PC-3 (cell line): Measurements from ENCODE around the gene LAMA2. TPM values are rescaled to one million over a fixed set of nuclear protein-coding genes. Genes with fewer than 3 reads are reported as not detected.

Experiments
- ATAC-seq: fragments of 200-7000 bp; cut with Tn5 transposase; 2 replicates; pipeline ENCODE4 v1.9.1; 2020; ENCODE audit warnings: mild to moderate bottlenecking, moderate library complexity
- BruUV-seq: library from RNA; stranded (reverse); fragments of 400-500 nt; replicated peaks from 2 replicates; lab custom pipeline; 2021; lab: Mats Ljungman, UMichigan
- CTCF ChIA-PET: fragments of 300-600 bp; sonication (Branson Sonifier 250); formaldehyde crosslinking; loops from one replicate; lab custom pipeline; 2022; ENCODE audit warnings: antibody characterized with exemption; lab: Charles Lee
- POLR2A ChIA-PET: fragments of 300-600 bp; sonication (Branson Sonifier 250); formaldehyde crosslinking; loops from one replicate; lab custom pipeline; 2022; ENCODE audit warnings: antibody characterized with exemption; ENCODE audit not compliant: unreplicated experiment; lab: Charles Lee
- DNase-seq: peaks from one replicate; pipeline ENCODE4 v3.0.0-alpha.2; 2015
- H2AFZ ChIP-seq: fragments of 300-600 bp; sonication (generic); 2 replicates; pipeline ENCODE4 v1.6.0; 2016; ENCODE audit warnings: antibody characterized with exemption, low read length
- H3F3A ChIP-seq: fragments of 300-600 bp; sonication (generic); one replicate; pipeline ENCODE4 v1.6.0; 2017; ENCODE audit warnings: antibody characterized with exemption, low read length, control low read depth, mild to moderate bottlenecking; ENCODE audit not compliant: unreplicated experiment
- H3K27ac ChIP-seq: fragments of 300-600 bp; sonication (generic); 2 replicates; pipeline ENCODE4 v1.5.1; 2016; ENCODE audit warnings: mild to moderate bottlenecking, low read length
- H3K27me3 ChIP-seq: fragments of 300-600 bp; sonication (generic); 2 replicates; pipeline ENCODE4 v1.6.1; 2016; ENCODE audit warnings: low read length, mixed read lengths
- H3K36me3 ChIP-seq: fragments of 300-600 bp; sonication (generic); 2 replicates; pipeline ENCODE4 v1.6.1; 2016; ENCODE audit warnings: low read depth, mixed run types, low read length, mixed read lengths
- H3K4me1 ChIP-seq: fragments of 300-600 bp; sonication (generic); 2 replicates; pipeline ENCODE4 v1.5.1; 2016; ENCODE audit warnings: low read length; ENCODE audit not compliant: insufficient read depth
- H3K4me2 ChIP-seq: fragments of 300-600 bp; sonication (generic); 2 replicates; pipeline ENCODE4 v1.6.0; 2016; ENCODE audit warnings: low read length
- H3K4me3 ChIP-seq: fragments of 300-600 bp; sonication (generic); 2 replicates; pipeline ENCODE4 v1.5.1; 2016; ENCODE audit warnings: mild to moderate bottlenecking, low read length, mixed read lengths
- H3K79me2 ChIP-seq: fragments of 300-600 bp; sonication (generic); 2 replicates; pipeline ENCODE4 v1.6.1; 2017; ENCODE audit warnings: low read length, mixed read lengths
- H3K9ac ChIP-seq: fragments of 300-600 bp; sonication (generic); 2 replicates; pipeline ENCODE4 v1.6.0; 2016; ENCODE audit warnings: mild to moderate bottlenecking, low read length
- H3K9me2 ChIP-seq: fragments of 300-600 bp; sonication (generic); replicated peaks from 2 replicates; pipeline ENCODE4 v1.6.1; 2016; ENCODE audit warnings: mixed run types, low read length, mixed read lengths
- H3K9me3 ChIP-seq: fragments of 300-600 bp; sonication (generic); 2 replicates; pipeline ENCODE4 v1.6.1; 2016; ENCODE audit warnings: low read length, mixed read lengths
- H4K20me1 ChIP-seq: fragments of 300-600 bp; sonication (generic); 2 replicates; pipeline ENCODE4 v1.6.1; 2016; ENCODE audit warnings: low read length, mixed read lengths
- EZH2 ChIP-seq: fragments of 300-600 bp; sonication (generic); IDR thresholded peaks from one replicate; pipeline ENCODE4 v1.6.1; 2017; ENCODE audit warnings: antibody characterized with exemption, mild to moderate bottlenecking, low read length; ENCODE audit not compliant: unreplicated experiment
- EZH2phosphoT487 ChIP-seq: fragments of 300-600 bp; sonication (generic); IDR thresholded peaks from 2 replicates; pipeline ENCODE4 v1.6.1; 2018; ENCODE audit warnings: mild to moderate bottlenecking, antibody characterized with exemption, low read length, borderline replicate concordance
- intact Hi-C: fragments of 100-400 bp; cut with micrococcal nuclease; formaldehyde crosslinking; loops from 2 replicates; pipeline ENCODE4 v1.9.0; 2023
- total RNA-seq: library from RNA; depleted of rRNA; stranded (reverse); fragments of >200 nt; gene quantifications from 2 replicates; pipeline ENCODE4 v1.2.3, GENCODE V29; 2014
- TF ChIP-seq, protein P1 (sequence below): fragments of 300-600 bp; sonication (generic); conservative IDR thresholded peaks from 2 replicates; pipeline ENCODE4 v1.5.1; 2017; ENCODE audit warnings: antibody characterized with exemption, low read depth, mild to moderate bottlenecking, low read length

Gene LAMA2
- total RNA-seq, 1 experiment from 2014 or later: 0.22 TPM

DNA sequence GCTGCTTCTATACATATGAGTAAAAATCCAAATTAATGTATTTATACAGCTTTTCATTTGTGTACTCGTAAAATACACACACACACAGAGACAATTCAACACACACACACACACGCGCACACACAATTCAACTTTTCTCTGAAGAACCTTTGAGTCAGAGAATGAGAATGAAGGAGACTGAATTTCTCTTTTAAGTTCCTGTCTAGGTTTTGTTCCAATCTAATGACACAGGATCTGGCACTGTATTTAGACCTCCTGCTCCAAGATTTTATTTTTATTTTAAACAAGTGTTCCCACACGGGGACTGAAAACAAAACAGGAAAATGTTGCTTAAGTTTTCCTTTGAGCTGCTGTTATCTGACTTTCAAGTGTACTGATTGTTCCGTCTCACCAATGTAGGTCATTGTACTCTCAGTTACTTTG is 250.8 kb downstream of the LAMA2 start:
- no peak overlapping the region for H3K4me2 ChIP-seq
- no peaks in the 10 kb centered on the region for H3K9me2 ChIP-seq
- no peaks in the 10 kb centered on the region for H3K79me2 ChIP-seq
- no peak overlapping the region for H3K4me3 ChIP-seq
- CTCF ChIA-PET: no interaction called here
- TF ChIP-seq, protein P1, sequence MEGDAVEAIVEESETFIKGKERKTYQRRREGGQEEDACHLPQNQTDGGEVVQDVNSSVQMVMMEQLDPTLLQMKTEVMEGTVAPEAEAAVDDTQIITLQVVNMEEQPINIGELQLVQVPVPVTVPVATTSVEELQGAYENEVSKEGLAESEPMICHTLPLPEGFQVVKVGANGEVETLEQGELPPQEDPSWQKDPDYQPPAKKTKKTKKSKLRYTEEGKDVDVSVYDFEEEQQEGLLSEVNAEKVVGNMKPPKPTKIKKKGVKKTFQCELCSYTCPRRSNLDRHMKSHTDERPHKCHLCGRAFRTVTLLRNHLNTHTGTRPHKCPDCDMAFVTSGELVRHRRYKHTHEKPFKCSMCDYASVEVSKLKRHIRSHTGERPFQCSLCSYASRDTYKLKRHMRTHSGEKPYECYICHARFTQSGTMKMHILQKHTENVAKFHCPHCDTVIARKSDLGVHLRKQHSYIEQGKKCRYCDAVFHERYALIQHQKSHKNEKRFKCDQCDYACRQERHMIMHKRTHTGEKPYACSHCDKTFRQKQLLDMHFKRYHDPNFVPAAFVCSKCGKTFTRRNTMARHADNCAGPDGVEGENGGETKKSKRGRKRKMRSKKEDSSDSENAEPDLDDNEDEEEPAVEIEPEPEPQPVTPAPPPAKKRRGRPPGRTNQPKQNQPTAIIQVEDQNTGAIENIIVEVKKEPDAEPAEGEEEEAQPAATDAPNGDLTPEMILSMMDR: no peak
- TF ChIP-seq EZH2 (no peak), EZH2phosphoT487 (no peak)
- H3K4me1 ChIP-seq: no peaks in the 10 kb centered on the region
- no peaks in the 10 kb centered on the region for H3K36me3 ChIP-seq
- H2AFZ ChIP-seq: no peak overlapping the region
- H3K9me3 ChIP-seq: no peaks in the 10 kb centered on the region
- no peak overlapping the region for H3K27ac ChIP-seq
- H4K20me1 ChIP-seq: no peaks in the 10 kb centered on the region
- intact Hi-C loops: loop anchor here (10.0 kb wide), 1 partner anchor 241 kb away; no protein-coding TSS in a partner anchor
- POLR2A ChIA-PET: no interaction called here
- no peak for DNase-seq
- no TSS peak for BruUV-seq
- no peak overlapping the region for H3K9ac ChIP-seq
- H3K27me3 ChIP-seq: no peaks in the 10 kb centered on the region
- no peak for ATAC-seq
- H3F3A ChIP-seq: no peaks in the 10 kb centered on the region

DNA sequence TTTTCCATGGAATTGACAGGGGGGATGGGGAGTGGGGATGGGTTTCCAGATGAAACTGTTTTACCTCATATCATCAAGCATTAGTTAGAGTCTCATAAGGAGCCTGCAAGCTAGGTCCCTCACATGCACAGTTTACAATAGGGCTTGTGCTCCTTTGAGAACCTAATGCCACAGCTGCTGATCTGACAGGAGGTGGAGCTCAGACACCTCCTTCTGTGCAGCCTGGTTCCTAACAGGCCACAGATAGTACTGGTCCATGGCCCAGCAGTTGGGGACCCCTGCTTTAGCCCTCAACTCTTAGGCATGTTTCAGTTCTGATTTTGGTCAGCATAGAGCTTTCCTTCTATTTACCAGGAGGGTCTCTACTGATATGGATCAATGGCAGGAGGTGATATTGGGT is 251.6 kb downstream of the LAMA2 start:
- no peak for DNase-seq
- no peak overlapping the region for H2AFZ ChIP-seq
- no peak overlapping the region for H3K4me3 ChIP-seq
- ATAC-seq: no peak
- H3K27me3 ChIP-seq: no peaks in the 10 kb centered on the region
- ChIA-PET POLR2A (no interaction called here), CTCF (no interaction called here)
- H4K20me1 ChIP-seq: no peaks in the 10 kb centered on the region
- TF ChIP-seq EZH2phosphoT487 (no peak), EZH2 (no peak)
- TF ChIP-seq, protein P1: no peak
- no peak overlapping the region for H3K9ac ChIP-seq
- H3F3A ChIP-seq: no peaks in the 10 kb centered on the region
- no peaks in the 10 kb centered on the region for H3K9me3 ChIP-seq
- no peaks in the 10 kb centered on the region for H3K79me2 ChIP-seq
- no peak overlapping the region for H3K27ac ChIP-seq
- BruUV-seq: no TSS peak
- no peak overlapping the region for H3K4me2 ChIP-seq
- intact Hi-C loops: loop anchor here (10.0 kb wide), 1 partner anchor 240 kb away; no protein-coding TSS in a partner anchor
- H3K9me2 ChIP-seq: no peaks in the 10 kb centered on the region
- no peaks in the 10 kb centered on the region for H3K4me1 ChIP-seq
- H3K36me3 ChIP-seq: no peaks in the 10 kb centered on the region

DNA sequence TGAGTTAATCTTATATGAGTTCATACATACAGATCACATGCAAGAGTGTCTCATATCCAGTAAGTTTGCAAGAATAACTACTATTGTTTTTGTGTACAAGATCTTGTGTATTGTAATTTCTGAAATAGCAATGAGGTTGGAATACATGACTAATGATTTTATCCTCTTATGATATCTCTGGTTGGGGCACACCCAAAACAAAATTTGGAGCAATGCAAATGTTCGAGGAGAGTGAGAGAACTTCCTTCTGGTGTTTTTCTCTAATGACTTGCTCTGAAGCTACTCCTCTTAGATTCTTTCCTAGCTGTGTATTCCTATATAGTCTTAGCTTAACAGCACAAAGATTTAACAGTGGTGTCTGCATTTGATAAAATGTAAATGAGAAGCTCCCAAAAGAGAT is 252.5 kb downstream of the LAMA2 start:
- Histone ChIP-seq H3K79me2 (no peaks in the 10 kb centered on the region), H3K9ac (no peak overlapping the region), H4K20me1 (no peaks in the 10 kb centered on the region), H3K9me3 (no peaks in the 10 kb centered on the region), H3K27me3 (no peaks in the 10 kb centered on the region), H3K4me2 (no peak overlapping the region), H3K9me2 (no peaks in the 10 kb centered on the region), H3K36me3 (no peaks in the 10 kb centered on the region), H3K27ac (no peak overlapping the region), H2AFZ (no peak overlapping the region), H3K4me1 (no peaks in the 10 kb centered on the region), H3K4me3 (no peak overlapping the region), H3F3A (no peaks in the 10 kb centered on the region)
- intact Hi-C loops: loop anchor here (10.0 kb wide), 1 partner anchor 239 kb away; no protein-coding TSS in a partner anchor
- BruUV-seq: no TSS peak
- DNase-seq: no peak
- ChIA-PET CTCF (no interaction called here), POLR2A (interaction anchor here (0.6 kb wide), 1 partner anchor 16 kb away, joined by 3 read pairs; no protein-coding TSS in a partner anchor)
- TF ChIP-seq, protein P1: no peak
- no peak for TF ChIP-seq EZH2
- no peak for TF ChIP-seq EZH2phosphoT487
- no peak for ATAC-seq
